ENCODE measurements around the gene PPP6C. TPM values are rescaled to one million over a fixed set of nuclear protein-coding genes. Genes with fewer than 3 reads are reported as not detected.
"Not testable (repeated sequence)": the region's sequence is repeated elsewhere in the genome, so short reads cannot be mapped to it uniquely, and the experiment has no call there.

Gene PPP6C
- total and polyA plus RNA-seq, 2 experiments from 2014 or later: 27.5 to 31.8 TPM

GRCh38 chr9:125166762-125167161, 22.8 kb downstream of the PPP6C start:
- Histone ChIP-seq H3K9me2 (ENCODE audit: insufficient read depth) (no peaks in the 10 kb centered on the region), H3K79me2 (ENCODE audit: insufficient read depth) (peaks cover 96% of the 10 kb centered on the region), H3K27ac (peak overlapping the region; percentile 62), H3K27me3 (replicated peaks; ENCODE audit: insufficient read depth) (no peaks in the 10 kb centered on the region), H3K36me3 (ENCODE audit: low read depth) (peaks cover 8% of the 10 kb centered on the region; the same call in 1 of the 2 replicates), H3K4me3 (no peak overlapping the region), H4K20me1 (ENCODE audit: insufficient read depth) (no peaks in the 10 kb centered on the region), H2AFZ (no peak overlapping the region), H3K9ac (no peak overlapping the region), H3K9me3 (ENCODE audit: low read depth) (no peaks in the 10 kb centered on the region), H3F3A (ENCODE audit: insufficient read depth) (peaks cover 12% of the 10 kb centered on the region; the same call in 1 of the 2 replicates), H3K4me1 (ENCODE audit: insufficient read depth) (peaks cover 16% of the 10 kb centered on the region), H3K4me2 (ENCODE audit: unreplicated experiment) (no peak overlapping the region)
- DNase-seq: no peak
- no peak for TF ChIP-seq EZH2phosphoT487 (IDR thresholded peaks at IDR 0.05; ENCODE audit: insufficient read depth, low read depth)
- no peak for TF ChIP-seq EZH2 (IDR thresholded peaks at IDR 0.05; ENCODE audit: insufficient read depth, poor library complexity, severe bottlenecking)
- whole genome bisulfite sequencing, 2 experiments (ENCODE audit: low coverage in 1 of 2, low lambda C conversion rate in 2 of 2, missing lambda C conversion rate in 2 of 2): 59 to 70% methylated on average over 2 of the region's 2 CpGs
- in situ Hi-C loops (cut with MboI): no loop called here

- H3K4me2 ChIP-seq (ENCODE audit: unreplicated experiment); H3K4me3 ChIP-seq; H3K27ac ChIP-seq; H3K9me2 ChIP-seq (ENCODE audit: insufficient read depth); in situ Hi-C loops (cut with MboI); H3K9ac ChIP-seq; H2AFZ ChIP-seq; H3K27me3 ChIP-seq (replicated peaks; ENCODE audit: insufficient read depth); H3K9me3 ChIP-seq (ENCODE audit: low read depth); H3K36me3 ChIP-seq (ENCODE audit: low read depth); H4K20me1 ChIP-seq (ENCODE audit: insufficient read depth): not testable (repeated sequence)
- WGBS, 2 experiments (ENCODE audit: low coverage in 1 of 2, low lambda C conversion rate in 2 of 2, missing lambda C conversion rate in 2 of 2): 94 to 95% methylated on average over 6 of the region's 6 CpGs
- Histone ChIP-seq H3K4me1 (ENCODE audit: insufficient read depth) (peaks cover 22% of the 10 kb centered on the region), H3K79me2 (ENCODE audit: insufficient read depth) (peaks cover 93% of the 10 kb centered on the region), H3F3A (ENCODE audit: insufficient read depth) (peaks cover 15% of the 10 kb centered on the region; the same call in 1 of the 2 replicates)
- DNase-seq: peak; percentile 34
These were observed 26.7 kb downstream of the PPP6C start for GRCh38 chr9:125162891-125163290.

- no peak overlapping the region for H3K4me3 ChIP-seq
- H2AFZ ChIP-seq: no peak overlapping the region
- H3K4me2 ChIP-seq (ENCODE audit: unreplicated experiment): peak overlapping the region; percentile 56
- no peaks in the 10 kb centered on the region for H3K27me3 ChIP-seq (replicated peaks; ENCODE audit: insufficient read depth)
- H4K20me1 ChIP-seq (ENCODE audit: insufficient read depth): no peaks in the 10 kb centered on the region
- in situ Hi-C loops (cut with MboI): no loop called here
- H3K9me3 ChIP-seq (ENCODE audit: low read depth): no peaks in the 10 kb centered on the region
- peak overlapping the region; percentile 46 for H3K9ac ChIP-seq
- WGBS, 2 experiments (ENCODE audit: low coverage in 1 of 2, low lambda C conversion rate in 2 of 2, missing lambda C conversion rate in 2 of 2): 37 to 39% methylated on average over 3 of the region's 3 CpGs
- H3K9me2 ChIP-seq (ENCODE audit: insufficient read depth): no peaks in the 10 kb centered on the region
- H3K4me1 ChIP-seq (ENCODE audit: insufficient read depth): peaks cover 22% of the 10 kb centered on the region
- TF ChIP-seq EZH2 (IDR thresholded peaks at IDR 0.05; ENCODE audit: insufficient read depth, poor library complexity, severe bottlenecking) (no peak), EZH2phosphoT487 (IDR thresholded peaks at IDR 0.05; ENCODE audit: insufficient read depth, low read depth) (no peak)
- peaks cover 15% of the 10 kb centered on the region; the same call in 1 of the 2 replicates for H3F3A ChIP-seq (ENCODE audit: insufficient read depth)
- H3K36me3 ChIP-seq (ENCODE audit: low read depth): no peaks in the 10 kb centered on the region
- peak overlapping the region; percentile 63 for H3K27ac ChIP-seq
- peaks cover 87% of the 10 kb centered on the region for H3K79me2 ChIP-seq (ENCODE audit: insufficient read depth)
- DNase-seq: peak; percentile 67
These were observed 28.2 kb downstream of the PPP6C start for GRCh38 chr9:125161284-125161918.

- Histone ChIP-seq H3K4me2 (ENCODE audit: unreplicated experiment) (peak overlapping the region; percentile 56), H4K20me1 (ENCODE audit: insufficient read depth) (no peaks in the 10 kb centered on the region), H2AFZ (no peak overlapping the region), H3K27ac (peak overlapping the region; percentile 63), H3K9ac (peak overlapping the region; percentile 46), H3K27me3 (replicated peaks; ENCODE audit: insufficient read depth) (no peaks in the 10 kb centered on the region), H3K79me2 (ENCODE audit: insufficient read depth) (peaks cover 82% of the 10 kb centered on the region), H3F3A (ENCODE audit: insufficient read depth) (peaks cover 15% of the 10 kb centered on the region; the same call in 1 of the 2 replicates), H3K36me3 (ENCODE audit: low read depth) (no peaks in the 10 kb centered on the region), H3K9me2 (ENCODE audit: insufficient read depth) (no peaks in the 10 kb centered on the region), H3K9me3 (ENCODE audit: low read depth) (no peaks in the 10 kb centered on the region), H3K4me3 (no peak overlapping the region), H3K4me1 (ENCODE audit: insufficient read depth) (peaks cover 16% of the 10 kb centered on the region)
- DNase-seq: no peak
- in situ Hi-C loops (cut with MboI): no loop called here
- TF ChIP-seq EZH2phosphoT487 (IDR thresholded peaks at IDR 0.05; ENCODE audit: insufficient read depth, low read depth): no peak
- no peak for TF ChIP-seq EZH2 (IDR thresholded peaks at IDR 0.05; ENCODE audit: insufficient read depth, poor library complexity, severe bottlenecking)
These were observed 28.9 kb downstream of the PPP6C start for GRCh38 chr9:125160750-125161149.

- Histone ChIP-seq H3K9me3 (ENCODE audit: low read depth) (no peaks in the 10 kb centered on the region), H3K4me3 (no peak overlapping the region), H3K9me2 (ENCODE audit: insufficient read depth) (no peaks in the 10 kb centered on the region), H4K20me1 (ENCODE audit: insufficient read depth) (no peaks in the 10 kb centered on the region), H3K27ac (no peak overlapping the region), H2AFZ (no peak overlapping the region), H3K36me3 (ENCODE audit: low read depth) (peaks cover 23% of the 10 kb centered on the region), H3K27me3 (replicated peaks; ENCODE audit: insufficient read depth) (no peaks in the 10 kb centered on the region), H3K4me2 (ENCODE audit: unreplicated experiment) (no peak overlapping the region), H3K4me1 (ENCODE audit: insufficient read depth) (peaks cover 12% of the 10 kb centered on the region), H3K79me2 (ENCODE audit: insufficient read depth) (peaks cover 41% of the 10 kb centered on the region), H3F3A (ENCODE audit: insufficient read depth) (peaks cover 10% of the 10 kb centered on the region; the same call in 1 of the 2 replicates), H3K9ac (no peak overlapping the region)
- in situ Hi-C loops (cut with MboI): no loop called here
- no peak for DNase-seq
- TF ChIP-seq EZH2phosphoT487 (IDR thresholded peaks at IDR 0.05; ENCODE audit: insufficient read depth, low read depth): no peak
- TF ChIP-seq EZH2 (IDR thresholded peaks at IDR 0.05; ENCODE audit: insufficient read depth, poor library complexity, severe bottlenecking): no peak
- 92 to 100% methylated on average over 2 of the region's 2 CpGs for WGBS, 2 experiments (ENCODE audit: low coverage in 1 of 2, low lambda C conversion rate in 2 of 2, missing lambda C conversion rate in 2 of 2)
These were observed 33.1 kb downstream of the PPP6C start for GRCh38 chr9:125156551-125156950.

Measured in GM23248 (cell line).